DMS53 treated with DMSO at 0.1 percent for 48 hours (cell line): Measurements from ENCODE around the gene NEO1.
"Not testable (repeated sequence)": the region's sequence is repeated elsewhere in the genome, so short reads cannot be mapped to it uniquely, and the experiment has no call there.

Experiments used
- DNase-seq: peaks from one replicate; lab custom pipeline; 2025; ENCODE audit not compliant: unreplicated experiment; lab: John Stamatoyannopoulos, UW

Gene NEO1

GRCh38 chr15:73296609-73297353 lies 244.5 kb downstream of the NEO1 start:
- no peak for DNase-seq

- DNase-seq, result no peak
Observed at GRCh38 chr15:73298522-73299245, 246.4 kb downstream of the NEO1 start.

GRCh38 chr15:73300286-73300685 lies 248.0 kb downstream of the NEO1 start:
- DNase-seq, result not testable (repeated sequence)

- no peak for DNase-seq
Observed at GRCh38 chr15:73303636-73304035, 251.4 kb downstream of the NEO1 start.

- peak; percentile 57 for DNase-seq
Observed at GRCh38 chr15:73305331-73306211, 253.3 kb downstream of the NEO1 start.

- DNase-seq, result no peak
Observed at GRCh38 chr15:73308305-73308704, 256.0 kb downstream of the NEO1 start.

GRCh38 chr15:73313861-73314260 lies 261.6 kb downstream of the NEO1 start:
- DNase-seq, result no peak

- DNase-seq, result no peak
Observed at GRCh38 chr15:73317651-73318462, 265.6 kb downstream of the NEO1 start.

GRCh38 chr15:73318463-73319351 lies 266.4 kb downstream of the NEO1 start:
- DNase-seq, result no peak

GRCh38 chr15:73319460-73320245 lies 267.4 kb downstream of the NEO1 start:
- no peak for DNase-seq

- no peak for DNase-seq
Observed at GRCh38 chr15:73320619-73321180, 268.4 kb downstream of the NEO1 start.

GRCh38 chr15:73321496-73322450 lies 269.5 kb downstream of the NEO1 start:
- DNase-seq, result no peak

GRCh38 chr15:73322665-73323373 lies 270.6 kb downstream of the NEO1 start:
- DNase-seq, result no peak

GRCh38 chr15:73323374-73323955 lies 271.2 kb downstream of the NEO1 start:
- no peak for DNase-seq

GRCh38 chr15:73323956-73324355 lies 271.7 kb downstream of the NEO1 start:
- DNase-seq, result no peak

- DNase-seq, result no peak
Observed at GRCh38 chr15:73324496-73325170, 272.4 kb downstream of the NEO1 start.
